ENCODE results near the gene IL2RA. TPM values are rescaled to one million over a fixed set of nuclear protein-coding genes. Genes with fewer than 3 reads are reported as not detected.

The IL2RA gene
- total RNA-seq, 3 donors from 2014 or later (not counting 1 experiment from before 2014, with no cell fraction given): 3.4 to 11.2 (median 3.7) TPM

DNA sequence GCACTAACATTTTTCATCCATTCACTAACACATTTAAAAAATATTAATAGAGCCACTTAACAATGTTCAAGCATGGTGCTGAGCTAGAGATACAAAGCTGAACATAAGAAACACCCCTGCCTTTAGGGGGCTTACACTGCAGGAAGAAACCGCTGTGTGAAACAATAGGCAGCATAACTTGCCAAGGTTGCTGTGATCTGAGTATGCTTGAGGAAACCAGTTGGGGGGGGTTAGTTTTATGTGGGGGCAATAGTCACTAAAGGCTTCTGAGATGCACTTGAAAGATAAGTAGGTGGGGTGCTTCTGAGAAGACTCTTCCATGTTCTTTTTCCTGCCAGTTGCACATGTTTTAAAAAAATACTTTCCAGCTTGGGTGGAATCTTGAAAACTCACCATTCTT lies 29.5 kb upstream of the IL2RA start:
- H3K4me1 ChIP-seq (ENCODE audit: control insufficient read depth, insufficient read depth, low read length): peaks cover 23% of the 10 kb centered on the region
- H3K9me3 ChIP-seq (ENCODE audit: control insufficient read depth, insufficient read depth, low read length): no peaks in the 10 kb centered on the region
- DNase-seq (peak in 1 of 2 donors; percentile 50), ATAC-seq (no peak)
- H3K27ac Mint-ChIP-seq: peak overlapping the region in 1 of 2 donors; percentile 68
- TF ChIP-seq, protein P1, sequence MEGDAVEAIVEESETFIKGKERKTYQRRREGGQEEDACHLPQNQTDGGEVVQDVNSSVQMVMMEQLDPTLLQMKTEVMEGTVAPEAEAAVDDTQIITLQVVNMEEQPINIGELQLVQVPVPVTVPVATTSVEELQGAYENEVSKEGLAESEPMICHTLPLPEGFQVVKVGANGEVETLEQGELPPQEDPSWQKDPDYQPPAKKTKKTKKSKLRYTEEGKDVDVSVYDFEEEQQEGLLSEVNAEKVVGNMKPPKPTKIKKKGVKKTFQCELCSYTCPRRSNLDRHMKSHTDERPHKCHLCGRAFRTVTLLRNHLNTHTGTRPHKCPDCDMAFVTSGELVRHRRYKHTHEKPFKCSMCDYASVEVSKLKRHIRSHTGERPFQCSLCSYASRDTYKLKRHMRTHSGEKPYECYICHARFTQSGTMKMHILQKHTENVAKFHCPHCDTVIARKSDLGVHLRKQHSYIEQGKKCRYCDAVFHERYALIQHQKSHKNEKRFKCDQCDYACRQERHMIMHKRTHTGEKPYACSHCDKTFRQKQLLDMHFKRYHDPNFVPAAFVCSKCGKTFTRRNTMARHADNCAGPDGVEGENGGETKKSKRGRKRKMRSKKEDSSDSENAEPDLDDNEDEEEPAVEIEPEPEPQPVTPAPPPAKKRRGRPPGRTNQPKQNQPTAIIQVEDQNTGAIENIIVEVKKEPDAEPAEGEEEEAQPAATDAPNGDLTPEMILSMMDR (IDR thresholded peaks at IDR 0.05): no peak
- H3K4me3 Mint-ChIP-seq: peak overlapping the region; percentile 45
- H3K36me3 ChIP-seq (ENCODE audit: control insufficient read depth, insufficient read depth, low read length): no peaks in the 10 kb centered on the region
- H3K27me3 ChIP-seq (ENCODE audit: control insufficient read depth, insufficient read depth, low read length): no peaks in the 10 kb centered on the region
- H3K27ac ChIP-seq (ENCODE audit: low read length): no peak overlapping the region
- 29% methylated on average over 1 of the region's 1 CpG for WGBS (ENCODE audit: insufficient coverage)
- intact Hi-C loops (cut with micrococcal nuclease): no loop called here
- no peak overlapping the region for H3K4me3 ChIP-seq (ENCODE audit: low read length)
- peaks cover under 1 to 5% of the 10 kb centered on the region in 2 donors for H3K27me3 Mint-ChIP-seq (ENCODE audit: low read depth in 2 of 2)
- H3K36me3 Mint-ChIP-seq: no peaks in the 10 kb centered on the region
- no peaks in the 10 kb centered on the region for H3K9me3 Mint-ChIP-seq
- H3K4me1 Mint-ChIP-seq: peaks cover 56 to 65% of the 10 kb centered on the region in 2 donors

DNA sequence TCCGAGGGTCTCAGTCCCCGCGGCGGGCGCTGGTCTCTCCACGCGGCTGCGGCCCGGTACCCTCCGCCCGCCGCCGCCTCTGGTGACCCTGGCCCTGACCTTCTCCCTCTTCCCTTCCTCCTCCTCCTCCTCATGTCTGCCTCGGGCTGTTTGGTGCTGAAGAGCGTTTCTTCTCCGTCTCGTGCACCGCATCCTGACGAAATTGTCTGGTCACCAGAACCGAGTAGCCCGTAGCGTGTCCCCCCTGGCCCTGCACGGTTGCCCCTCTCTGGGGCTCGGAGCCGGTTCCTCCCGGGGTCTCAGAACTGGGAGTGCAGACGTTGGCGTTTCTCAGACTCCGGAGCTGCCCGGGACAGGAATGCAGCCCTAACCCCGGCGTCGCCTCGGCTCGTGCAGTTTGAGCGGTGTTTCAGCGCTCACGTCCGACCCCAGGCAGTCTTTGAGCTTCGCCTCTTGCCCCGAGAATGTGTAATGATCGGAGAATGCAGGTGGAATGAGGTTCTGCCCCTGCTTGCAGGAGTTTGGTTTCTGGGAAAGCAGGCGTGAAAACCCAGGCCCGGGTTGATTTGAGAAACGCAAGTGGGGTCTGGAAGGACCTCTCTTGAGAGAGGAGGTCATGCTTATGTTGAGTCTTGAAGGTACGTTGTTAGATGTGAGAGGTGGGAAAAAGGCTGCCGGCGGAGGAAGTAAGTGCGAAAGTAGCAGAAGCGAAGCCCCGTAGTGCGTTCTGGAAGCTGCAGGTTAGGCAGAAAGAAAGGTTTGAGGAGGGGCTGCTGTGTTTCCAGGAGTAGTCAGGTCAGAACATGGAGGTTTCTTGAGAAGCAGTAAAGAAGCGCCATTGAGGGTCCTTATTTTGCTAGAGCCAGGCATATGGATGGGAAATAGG lies 27.4 kb upstream of the IL2RA start:
- Mint-ChIP-seq H3K9me3 (no peaks in the 10 kb centered on the region), H3K27ac (peak overlapping the region; percentile 67 to 78), H3K4me1 (peaks cover 52 to 59% of the 10 kb centered on the region in 2 donors), H3K36me3 (no peaks in the 10 kb centered on the region), H3K4me3 (peak overlapping the region; percentile 90), H3K27me3 (ENCODE audit: low read depth in 2 of 2) (peaks cover 7% of the 10 kb centered on the region in 2 donors)
- H3K27me3 ChIP-seq (ENCODE audit: control insufficient read depth, insufficient read depth, low read length): no peaks in the 10 kb centered on the region
- H3K9me3 ChIP-seq (ENCODE audit: control insufficient read depth, insufficient read depth, low read length): no peaks in the 10 kb centered on the region
- intact Hi-C loops (cut with micrococcal nuclease): loop anchor here (5.0 to 10.0 kb wide), 4 partner anchors 63 to 588 kb away; partner anchors contain the start of gene IL15RA
- H3K4me3 ChIP-seq (ENCODE audit: low read length): peak overlapping the region; percentile 84
- peaks cover 29% of the 10 kb centered on the region for H3K4me1 ChIP-seq (ENCODE audit: control insufficient read depth, insufficient read depth, low read length)
- WGBS (ENCODE audit: insufficient coverage): under 1% methylated on average over 53 of the region's 53 CpGs
- H3K27ac ChIP-seq (ENCODE audit: low read length): peak overlapping the region; percentile 43
- ATAC-seq: peak in 1 of 3 donors; percentile 14
- DNase-seq: peak; percentile 25 to 47
- TF ChIP-seq, protein P1 (IDR thresholded peaks at IDR 0.05): no peak
- no peaks in the 10 kb centered on the region for H3K36me3 ChIP-seq (ENCODE audit: control insufficient read depth, insufficient read depth, low read length)

DNA sequence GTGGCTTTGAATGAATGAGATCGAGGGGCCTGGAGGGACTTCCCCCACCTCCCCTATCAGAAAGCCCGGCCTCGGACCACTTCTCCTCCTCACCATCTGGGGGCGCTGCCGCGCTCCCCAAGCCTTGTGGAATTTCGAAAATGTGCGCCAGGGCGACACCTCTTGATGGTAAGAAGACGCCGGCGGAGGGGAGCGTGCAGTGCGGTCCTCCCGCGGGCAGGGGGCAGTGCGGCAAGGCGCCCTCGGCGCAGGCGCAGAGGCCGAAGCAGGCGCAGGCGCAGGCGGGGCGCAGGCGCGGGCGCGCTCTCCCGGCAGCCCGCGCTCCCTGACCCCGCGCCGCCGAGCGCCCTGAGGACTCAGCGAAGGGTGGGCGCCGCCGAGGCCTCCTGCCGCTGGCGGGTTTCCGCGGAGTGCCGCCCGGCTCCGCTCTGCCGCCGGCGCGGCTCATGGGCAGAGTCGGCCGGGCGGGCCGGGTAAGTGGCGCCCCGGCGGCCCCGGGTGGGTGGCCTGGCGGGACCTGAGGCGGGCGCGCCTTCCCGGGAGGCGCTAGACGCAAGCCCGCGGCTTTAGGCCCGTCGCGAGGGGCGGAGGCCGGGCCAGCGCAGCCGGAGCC lies 26.7 kb upstream of the IL2RA start, which contains the start of gene RBM17:
RBM17 (plus strand) TSS at position 314 of the 613 bp plus-strand sequence. CDS start 8,032 bp downstream, outside the sequence.
- H3K4me1 ChIP-seq (ENCODE audit: control insufficient read depth, insufficient read depth, low read length): peaks cover 29% of the 10 kb centered on the region
- TF ChIP-seq, protein P1 (IDR thresholded peaks at IDR 0.05): peak; percentile 100
- Mint-ChIP-seq H3K36me3 (no peaks in the 10 kb centered on the region), H3K27ac (peak within 1 kb of the TSS; percentile 78 to 82), H3K4me1 (peaks cover 46 to 53% of the 10 kb centered on the region in 2 donors), H3K27me3 (ENCODE audit: low read depth in 2 of 2) (peaks cover 7 to 8% of the 10 kb centered on the region in 2 donors), H3K4me3 (peak within 1 kb of the TSS; percentile 90), H3K9me3 (no peaks in the 10 kb centered on the region)
- no peaks in the 10 kb centered on the region for H3K9me3 ChIP-seq (ENCODE audit: control insufficient read depth, insufficient read depth, low read length)
- peak within 1 kb of the TSS; percentile 43 for H3K27ac ChIP-seq (ENCODE audit: low read length)
- DNase-seq (peak; percentile 98 to 99), ATAC-seq (peak; percentile 89 to 96 (median 91))
- intact Hi-C loops (cut with micrococcal nuclease): loop anchor here (1.0 to 10.0 kb wide), 6 partner anchors 37 to 588 kb away; partner anchors contain the start of gene IL15RA
- peak within 1 kb of the TSS; percentile 84 for H3K4me3 ChIP-seq (ENCODE audit: low read length)
- no peaks in the 10 kb centered on the region for H3K36me3 ChIP-seq (ENCODE audit: control insufficient read depth, insufficient read depth, low read length)
- H3K27me3 ChIP-seq (ENCODE audit: control insufficient read depth, insufficient read depth, low read length): no peaks in the 10 kb centered on the region
- WGBS (ENCODE audit: insufficient coverage): under 1% methylated on average over 77 of the region's 77 CpGs

All from natural killer cell (primary cell).